Kidney (tissue), 14 donors: ENCODE data around the gene PIP4K2A. TPM values are rescaled to one million over a fixed set of nuclear protein-coding genes. Genes with fewer than 3 reads are reported as not detected.

Source experiments
- DNase-seq, 5 donors: peaks; one replicate each; pipeline ENCODE4 v3.0.0-alpha.2; 2013 to 2020
- FAIRE-seq: peaks from 2 replicates; lab custom pipeline; 2012; peaks lifted over from hg19 to GRCh38; lab: Jason Lieb, UNC
- H3K27ac ChIP-seq, 2 donors: one replicate each; pipeline ENCODE4 v1.7.0; 2013; ENCODE audit warnings: low read depth in 2 of 2, low read length in 2 of 2, inconsistent platforms in 1 of 2
- H3K27me3 ChIP-seq: one replicate; pipeline ENCODE4 v1.7.1; 2013; ENCODE audit warnings: low read length, inconsistent platforms; ENCODE audit not compliant: control insufficient read depth, insufficient read depth
- H3K36me3 ChIP-seq, 3 donors: one replicate each; pipeline versions ENCODE4 v1.7.0 to v1.7.1; 2013; ENCODE audit warnings: low read length in 3 of 3, control low read depth in 1 of 3, inconsistent platforms in 1 of 3; ENCODE audit not compliant: insufficient read depth in 3 of 3, control insufficient read depth in 2 of 3
- H3K4me1 ChIP-seq, 3 donors: one replicate each; pipeline versions ENCODE4 v1.7.0 to v1.7.1; 2013; ENCODE audit warnings: low read length in 3 of 3, inconsistent platforms in 1 of 3, low read depth in 1 of 3; ENCODE audit not compliant: control insufficient read depth in 2 of 3, insufficient read depth in 2 of 3
- H3K4me3 ChIP-seq, 3 donors: one replicate each; pipeline versions ENCODE4 v1.7.0 to v1.8.1; 2013; ENCODE audit warnings: low read length in 3 of 3, control low read depth in 1 of 3, inconsistent platforms in 1 of 3
- H3K9ac ChIP-seq, 3 donors: one replicate each; pipeline versions ENCODE4 v1.7.0 to v1.7.1; 2013; ENCODE audit warnings: low read length in 3 of 3, control low read depth in 1 of 3, inconsistent platforms in 1 of 3
- H3K9me3 ChIP-seq, 3 donors: one replicate each; pipeline versions ENCODE4 v1.7.0 to v1.7.1; 2013; ENCODE audit warnings: low read length in 3 of 3, control low read depth in 1 of 3, inconsistent platforms in 1 of 3; ENCODE audit not compliant: control insufficient read depth in 2 of 3, insufficient read depth in 1 of 3
- intact Hi-C: fragments of 100-400 bp; cut with DNase I; formaldehyde crosslinking; loops from one replicate; pipeline ENCODE4 v1.11.1; 2022
- polyA plus RNA-seq: library from polyadenylated mRNA; stranded (reverse); fragments of 350-450 nt; fragmentation: Illumina TruSeq; extraction: RNeasy Lipid Tissue Mini Kit (QIAGEN cat#74804); gene quantifications from one replicate; pipeline ENCODE4 v1.2.3, GENCODE V29; 2014; ENCODE audit warnings: low read depth, low replicate concordance; ENCODE audit not compliant: insufficient read depth
- total RNA-seq: library from RNA; stranded (reverse); fragmentation: NEBNext Ultra II Directional; extraction: Animal tissue kit (Norgen Biotek cat#: 25700); gene quantifications from one replicate; pipeline ENCODE4 v1.2.1, GENCODE V29; 2021
- TF ChIP-seq, protein P1 (sequence below): IDR thresholded peaks from 3 replicates; pipeline ENCODE4 v1.5.1; 2012; ENCODE audit warnings: mild to moderate bottlenecking, moderate library complexity, borderline replicate concordance; ENCODE audit not compliant: insufficient read depth; ENCODE audit errors: extremely low read depth
- donor health status: control.
- donor health status: control.
- donor health status: control.
- donor health status: control.
- donor health status: control.
- donor health status: DM: yes; HTN: yes; CAD: no.
- donor health status: Normal renal cell carcinoma (clear cell type).

Gene PIP4K2A
- total and polyA plus RNA-seq, 2 donors from 2014 or later, result 12.2 to 54.6 TPM

DNA sequence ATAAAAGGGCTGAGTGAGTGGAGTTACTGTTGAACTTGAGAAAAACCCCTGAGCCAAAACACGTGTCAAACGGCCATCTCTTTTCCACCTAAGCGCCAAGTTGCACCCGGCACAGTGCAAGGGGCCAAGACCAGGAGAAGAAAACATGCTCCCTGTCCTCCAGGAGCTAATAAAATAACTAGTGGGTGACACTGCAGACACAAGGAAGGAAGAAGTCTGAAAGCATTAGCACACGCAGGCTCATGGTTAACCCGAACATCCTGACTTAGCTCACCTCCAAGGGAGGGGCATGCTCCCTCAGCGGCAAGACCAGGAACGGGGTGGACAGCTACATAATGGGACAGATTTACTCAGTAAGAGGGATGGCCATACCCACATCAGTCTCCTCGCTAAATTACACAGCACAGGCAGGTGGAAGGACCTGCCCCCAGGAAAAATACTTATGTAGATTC lies 65.0 kb downstream of the PIP4K2A start:
- intact Hi-C loops, result no loop called here
- no peak overlapping the region for H3K9ac ChIP-seq
- H3K36me3 ChIP-seq, result no peaks in the 10 kb centered on the region
- peaks cover 7 to 22% (median 21%) of the 10 kb centered on the region in 3 donors for H3K4me1 ChIP-seq
- H3K9me3 ChIP-seq, result no peaks in the 10 kb centered on the region
- no peak for FAIRE-seq
- peak overlapping the region in 1 of 2 donors; percentile 8 for H3K27ac ChIP-seq
- TF ChIP-seq, protein P1, sequence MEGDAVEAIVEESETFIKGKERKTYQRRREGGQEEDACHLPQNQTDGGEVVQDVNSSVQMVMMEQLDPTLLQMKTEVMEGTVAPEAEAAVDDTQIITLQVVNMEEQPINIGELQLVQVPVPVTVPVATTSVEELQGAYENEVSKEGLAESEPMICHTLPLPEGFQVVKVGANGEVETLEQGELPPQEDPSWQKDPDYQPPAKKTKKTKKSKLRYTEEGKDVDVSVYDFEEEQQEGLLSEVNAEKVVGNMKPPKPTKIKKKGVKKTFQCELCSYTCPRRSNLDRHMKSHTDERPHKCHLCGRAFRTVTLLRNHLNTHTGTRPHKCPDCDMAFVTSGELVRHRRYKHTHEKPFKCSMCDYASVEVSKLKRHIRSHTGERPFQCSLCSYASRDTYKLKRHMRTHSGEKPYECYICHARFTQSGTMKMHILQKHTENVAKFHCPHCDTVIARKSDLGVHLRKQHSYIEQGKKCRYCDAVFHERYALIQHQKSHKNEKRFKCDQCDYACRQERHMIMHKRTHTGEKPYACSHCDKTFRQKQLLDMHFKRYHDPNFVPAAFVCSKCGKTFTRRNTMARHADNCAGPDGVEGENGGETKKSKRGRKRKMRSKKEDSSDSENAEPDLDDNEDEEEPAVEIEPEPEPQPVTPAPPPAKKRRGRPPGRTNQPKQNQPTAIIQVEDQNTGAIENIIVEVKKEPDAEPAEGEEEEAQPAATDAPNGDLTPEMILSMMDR, result no peak
- H3K4me3 ChIP-seq, result peak overlapping the region in 1 of 3 donors; percentile 10
- no peak for DNase-seq
- H3K27me3 ChIP-seq, result no peaks in the 10 kb centered on the region

DNA sequence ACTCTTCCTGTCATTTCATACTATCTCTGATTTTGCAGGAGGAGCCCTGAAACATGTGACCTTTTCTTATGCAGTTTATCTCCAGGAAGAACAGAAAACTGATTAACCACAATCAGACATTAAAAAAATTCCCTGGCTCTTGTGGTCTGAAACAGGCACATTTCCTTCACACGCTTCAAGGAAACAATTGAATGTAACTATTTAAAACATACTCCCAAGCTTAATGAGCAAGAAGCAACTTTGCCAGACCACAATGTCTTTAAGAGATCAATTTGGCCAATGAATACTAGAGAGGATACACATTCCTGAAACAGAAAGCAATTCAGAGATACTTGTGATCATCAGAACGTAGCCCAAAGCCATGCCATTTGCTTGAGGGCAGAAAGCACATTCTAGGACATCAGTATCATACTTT lies 65.8 kb downstream of the PIP4K2A start:
- Histone ChIP-seq H3K9ac (no peak overlapping the region), H3K9me3 (no peaks in the 10 kb centered on the region), H3K4me1 (peaks cover 5 to 22% (median 21%) of the 10 kb centered on the region in 3 donors), H3K36me3 (no peaks in the 10 kb centered on the region), H3K27me3 (no peaks in the 10 kb centered on the region), H3K27ac (peak overlapping the region; percentile 12 to 39), H3K4me3 (peak overlapping the region in 1 of 3 donors; percentile 23)
- FAIRE-seq (no peak), DNase-seq (no peak)
- intact Hi-C loops, result no loop called here
- TF ChIP-seq, protein P1, result no peak

DNA sequence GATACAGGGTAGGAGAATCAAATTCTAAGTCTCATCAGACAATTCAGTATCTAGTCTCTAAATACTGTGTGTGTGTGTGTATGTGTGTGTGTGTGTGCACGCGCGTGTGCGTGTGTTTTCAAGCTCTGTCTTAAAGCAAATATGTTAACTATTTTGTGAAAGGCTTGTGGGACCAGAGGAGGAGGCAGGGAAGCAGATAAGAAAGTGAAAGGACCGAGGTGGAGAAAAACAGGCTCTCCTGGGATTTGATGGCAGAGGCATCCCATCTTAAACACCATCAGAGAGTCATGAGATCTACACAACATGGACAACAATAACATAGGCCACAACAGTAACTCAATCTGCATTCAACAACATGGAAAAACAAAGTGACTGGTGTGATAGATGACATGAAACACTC lies 67.1 kb downstream of the PIP4K2A start:
- H3K9ac ChIP-seq, result no peak overlapping the region
- DNase-seq, result no peak
- H3K4me1 ChIP-seq, result peaks cover 5 to 22% (median 21%) of the 10 kb centered on the region in 3 donors
- H3K27ac ChIP-seq, result peak overlapping the region; percentile 18 to 61
- TF ChIP-seq, protein P1, result no peak
- H3K4me3 ChIP-seq, result no peak overlapping the region
- H3K9me3 ChIP-seq, result no peaks in the 10 kb centered on the region
- no peaks in the 10 kb centered on the region for H3K27me3 ChIP-seq
- no peaks in the 10 kb centered on the region for H3K36me3 ChIP-seq
- no peak for FAIRE-seq
- intact Hi-C loops, result no loop called here

DNA sequence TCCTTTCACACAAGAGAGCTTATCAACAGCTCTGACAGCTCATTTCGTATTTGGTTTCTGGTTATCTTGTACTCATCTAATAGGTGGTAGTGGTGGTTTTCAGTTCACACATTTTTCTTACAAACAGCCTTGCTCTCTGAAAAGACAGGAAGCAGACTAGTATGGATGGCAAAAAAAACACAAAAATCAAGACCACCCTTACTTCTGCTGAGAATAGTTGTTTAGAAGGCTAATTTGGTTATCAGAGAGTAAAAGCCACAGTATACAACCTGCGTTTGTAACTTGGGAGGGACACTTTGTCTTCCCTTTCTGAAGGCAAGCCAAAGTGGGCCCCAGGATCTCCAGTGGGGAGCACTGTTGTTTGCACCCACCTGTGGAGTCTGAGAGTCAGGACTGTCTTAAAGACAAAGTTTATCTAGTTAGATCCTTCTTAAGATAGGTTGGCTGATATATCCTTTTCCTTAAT lies 68.0 kb downstream of the PIP4K2A start:
- DNase-seq, result no peak
- no peak overlapping the region for H3K27ac ChIP-seq

More for the DNA sequence above, 68.0 kb downstream of the PIP4K2A start:
- Histone ChIP-seq H3K27me3 (no peaks in the 10 kb centered on the region), H3K36me3 (no peaks in the 10 kb centered on the region), H3K4me1 (peaks cover 5 to 18% (median 17%) of the 10 kb centered on the region in 3 donors), H3K9ac (no peak overlapping the region), H3K4me3 (no peak overlapping the region), H3K9me3 (no peaks in the 10 kb centered on the region)
- TF ChIP-seq, protein P1, result no peak
- intact Hi-C loops, result no loop called here
- FAIRE-seq, result no peak
